MM.1S (cell line): Measurements from ENCODE around the gene ANKRD6.

Experiments
- DNase-seq: peaks from one replicate; pipeline ENCODE4 v3.0.0-alpha.2; 2015
- H2AFZ ChIP-seq: fragments of 300-600 bp; sonication (generic); 2 replicates; pipeline ENCODE4 v1.6.0; 2016; ENCODE audit warnings: antibody characterized with exemption, low read length
- H3F3A ChIP-seq: fragments of 300-600 bp; sonication (generic); 2 replicates; pipeline ENCODE4 v1.6.1; 2016; ENCODE audit warnings: mild to moderate bottlenecking, antibody characterized with exemption, low read length, moderate library complexity, mixed read lengths; ENCODE audit not compliant: insufficient read depth
- H3K27ac ChIP-seq: fragments of 300-600 bp; sonication (generic); 2 replicates; pipeline ENCODE4 v1.5.1; 2016; ENCODE audit warnings: mild to moderate bottlenecking, low read length
- H3K27me3 ChIP-seq: fragments of 300-600 bp; sonication (generic); replicated peaks from 2 replicates; pipeline ENCODE4 v1.6.0; 2016; ENCODE audit warnings: low read length; ENCODE audit not compliant: insufficient read depth
- H3K36me3 ChIP-seq: fragments of 300-600 bp; sonication (generic); replicated peaks from 2 replicates; pipeline ENCODE4 v1.6.1; 2016; ENCODE audit warnings: mild to moderate bottlenecking, low read length, mixed read lengths; ENCODE audit not compliant: insufficient read depth
- H3K4me1 ChIP-seq: fragments of 300-600 bp; sonication (generic); 2 replicates; pipeline ENCODE4 v1.6.1; 2016; ENCODE audit warnings: low read length, mixed read lengths
- H3K4me2 ChIP-seq: fragments of 300-600 bp; sonication (generic); 2 replicates; pipeline ENCODE4 v1.6.0; 2016; ENCODE audit warnings: low read depth, low read length
- H3K4me3 ChIP-seq: fragments of 300-600 bp; sonication (generic); 2 replicates; pipeline ENCODE4 v1.5.1; 2016; ENCODE audit warnings: low read length, mixed read lengths
- H3K79me2 ChIP-seq: fragments of 300-600 bp; sonication (generic); 2 replicates; pipeline ENCODE4 v1.6.1; 2016; ENCODE audit warnings: mixed run types, low read length, mixed read lengths
- H3K9ac ChIP-seq: fragments of 300-600 bp; sonication (generic); 2 replicates; pipeline ENCODE4 v1.6.1; 2016; ENCODE audit warnings: low read length, mixed read lengths
- H3K9me2 ChIP-seq: fragments of 300-600 bp; sonication (generic); replicated peaks from 2 replicates; pipeline ENCODE4 v1.6.1; 2016; ENCODE audit warnings: mild to moderate bottlenecking, low read length, mixed read lengths; ENCODE audit not compliant: insufficient read depth
- H3K9me3 ChIP-seq: fragments of 300-600 bp; sonication (generic); replicated peaks from 2 replicates; pipeline ENCODE4 v1.6.1; 2016; ENCODE audit warnings: mild to moderate bottlenecking, low read length, mixed read lengths; ENCODE audit not compliant: insufficient read depth
- H4K20me1 ChIP-seq: fragments of 300-600 bp; sonication (generic); 2 replicates; pipeline ENCODE4 v1.6.1; 2016; ENCODE audit warnings: mild to moderate bottlenecking, low read length, moderate library complexity, mixed read lengths; ENCODE audit not compliant: insufficient read depth
- EZH2 ChIP-seq: fragments of 300-600 bp; sonication (generic); optimal IDR thresholded peaks from 2 replicates; pipeline ENCODE3; 2017; ENCODE audit warnings: low read depth, mild to moderate bottlenecking, antibody characterized with exemption, low read length, mixed read lengths
- EZH2phosphoT487 ChIP-seq: fragments of 300-600 bp; sonication (generic); IDR thresholded peaks from 2 replicates; pipeline ENCODE4 v1.6.1; 2018; ENCODE audit warnings: antibody characterized with exemption, low read length
- TF ChIP-seq, protein P1 (sequence below): fragments of 300-600 bp; sonication (generic); IDR thresholded peaks from 2 replicates; pipeline ENCODE4 v1.5.1; 2016; ENCODE audit warnings: antibody characterized with exemption, low read length, mixed read lengths

The ANKRD6 gene

DNA sequence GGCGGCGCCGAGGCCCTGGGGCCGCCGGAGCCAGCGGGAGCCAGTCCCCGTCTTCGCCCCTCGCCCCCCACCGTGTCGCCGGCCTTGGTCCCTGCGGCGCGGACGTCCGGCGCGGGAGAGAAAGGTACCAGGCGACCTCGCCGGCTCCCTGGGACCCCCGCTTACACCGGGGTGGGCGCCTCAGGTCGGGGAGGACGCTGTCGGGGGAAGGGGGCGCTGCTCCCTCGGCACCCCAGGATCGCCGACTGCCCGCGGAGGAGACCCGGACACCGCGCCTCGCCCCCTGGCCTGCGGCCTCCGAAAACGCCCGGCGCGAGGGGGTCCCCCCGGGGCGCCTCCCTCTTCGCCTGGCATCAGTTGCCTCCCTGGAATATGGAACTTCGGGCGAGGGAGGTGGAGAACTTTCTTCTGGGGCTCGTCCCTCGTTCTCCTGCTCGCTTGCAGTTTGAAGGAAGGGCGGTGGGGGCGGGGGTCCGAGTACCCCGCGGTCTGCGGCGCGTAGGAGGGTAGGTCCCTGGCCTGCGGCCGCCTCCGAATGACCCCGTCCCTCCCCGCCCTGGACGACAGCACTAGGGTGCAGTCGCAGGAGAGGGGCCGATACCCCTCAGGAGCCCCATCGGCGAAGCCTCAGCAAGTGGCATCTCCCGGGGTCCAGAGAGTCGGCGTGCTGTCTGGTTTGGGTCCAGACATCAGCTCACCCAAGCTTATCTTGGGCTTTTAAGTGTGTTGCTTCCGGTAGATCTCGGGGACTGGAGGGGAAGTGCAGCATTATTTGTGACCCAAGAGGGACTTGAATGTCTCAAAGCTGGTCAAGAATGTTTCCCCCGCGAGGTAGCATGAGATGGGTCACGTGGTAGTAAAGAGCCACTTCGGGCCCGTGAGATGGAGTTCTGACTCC is 549 bp downstream of the ANKRD6 start:
- Histone ChIP-seq H3K79me2 (no peaks in the 10 kb centered on the region), H3K4me3 (peak overlapping the region; percentile 74), H3F3A (no peaks in the 10 kb centered on the region), H3K9me3 (no peaks in the 10 kb centered on the region), H3K4me1 (0 out of 2 replicates have a peak, but pooled peaks cover 5% of the 10 kb centered on the region), H4K20me1 (no peaks in the 10 kb centered on the region), H3K4me2 (peak overlapping the region; percentile 86), H2AFZ (peak overlapping the region; percentile 89), H3K9ac (peak overlapping the region; percentile 47; the same call in 1 of the 2 replicates), H3K36me3 (no peaks in the 10 kb centered on the region), H3K27me3 (no peaks in the 10 kb centered on the region), H3K27ac (no peak overlapping the region), H3K9me2 (no peaks in the 10 kb centered on the region)
- TF ChIP-seq, protein P1, sequence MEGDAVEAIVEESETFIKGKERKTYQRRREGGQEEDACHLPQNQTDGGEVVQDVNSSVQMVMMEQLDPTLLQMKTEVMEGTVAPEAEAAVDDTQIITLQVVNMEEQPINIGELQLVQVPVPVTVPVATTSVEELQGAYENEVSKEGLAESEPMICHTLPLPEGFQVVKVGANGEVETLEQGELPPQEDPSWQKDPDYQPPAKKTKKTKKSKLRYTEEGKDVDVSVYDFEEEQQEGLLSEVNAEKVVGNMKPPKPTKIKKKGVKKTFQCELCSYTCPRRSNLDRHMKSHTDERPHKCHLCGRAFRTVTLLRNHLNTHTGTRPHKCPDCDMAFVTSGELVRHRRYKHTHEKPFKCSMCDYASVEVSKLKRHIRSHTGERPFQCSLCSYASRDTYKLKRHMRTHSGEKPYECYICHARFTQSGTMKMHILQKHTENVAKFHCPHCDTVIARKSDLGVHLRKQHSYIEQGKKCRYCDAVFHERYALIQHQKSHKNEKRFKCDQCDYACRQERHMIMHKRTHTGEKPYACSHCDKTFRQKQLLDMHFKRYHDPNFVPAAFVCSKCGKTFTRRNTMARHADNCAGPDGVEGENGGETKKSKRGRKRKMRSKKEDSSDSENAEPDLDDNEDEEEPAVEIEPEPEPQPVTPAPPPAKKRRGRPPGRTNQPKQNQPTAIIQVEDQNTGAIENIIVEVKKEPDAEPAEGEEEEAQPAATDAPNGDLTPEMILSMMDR = no peak
- TF ChIP-seq EZH2 (no peak), EZH2phosphoT487 (no peak)
- DNase-seq = peak; percentile 36

DNA sequence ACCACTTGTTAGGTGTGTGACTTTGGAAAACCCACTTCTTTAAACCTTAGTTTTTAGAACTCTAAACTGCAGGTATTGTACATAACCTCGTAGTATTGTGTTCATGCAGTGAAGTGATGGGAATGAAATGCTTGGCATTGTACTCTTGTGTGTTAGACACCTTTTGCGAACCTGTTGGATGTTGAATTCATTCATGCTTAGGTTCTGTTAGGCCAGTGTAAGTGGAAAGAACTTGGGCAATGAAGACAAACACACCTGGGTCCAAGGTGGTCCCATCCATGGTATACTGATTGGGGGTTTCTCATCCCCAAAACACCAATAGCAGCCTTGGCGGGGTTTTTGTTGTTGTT is 1.2 kb downstream of the ANKRD6 start:
- H2AFZ ChIP-seq = no peak overlapping the region

DNA sequence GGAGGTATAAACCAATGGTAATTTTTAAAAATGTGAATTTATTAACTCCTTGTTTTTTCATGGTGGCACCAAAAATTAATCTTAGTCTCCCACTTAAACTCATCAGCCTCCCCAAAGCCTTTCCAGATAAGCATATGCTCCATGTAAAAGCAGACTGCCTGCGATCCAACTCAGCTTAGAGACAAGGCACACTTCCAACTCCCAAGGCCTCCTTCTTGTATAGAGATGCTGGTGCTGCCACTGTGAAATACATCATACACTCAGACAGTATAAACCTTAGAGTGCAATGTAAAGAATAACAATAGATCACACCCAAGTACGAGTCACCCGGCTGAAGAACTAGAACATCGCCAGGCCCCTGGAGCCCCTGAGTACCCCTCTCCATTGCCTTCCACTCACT is 2.0 kb downstream of the ANKRD6 start:
- Histone ChIP-seq H3K4me1 (0 out of 2 replicates have a peak, but pooled peaks cover 5% of the 10 kb centered on the region), H3K4me2 (no peak overlapping the region), H2AFZ (no peak overlapping the region), H3K27ac (no peak overlapping the region), H3F3A (no peaks in the 10 kb centered on the region), H3K27me3 (no peaks in the 10 kb centered on the region), H3K9me2 (no peaks in the 10 kb centered on the region), H3K9ac (no peak overlapping the region), H3K79me2 (no peaks in the 10 kb centered on the region), H4K20me1 (no peaks in the 10 kb centered on the region), H3K4me3 (no peak overlapping the region), H3K9me3 (no peaks in the 10 kb centered on the region), H3K36me3 (no peaks in the 10 kb centered on the region)
- DNase-seq = no peak
- TF ChIP-seq, protein P1 = no peak
- TF ChIP-seq EZH2 (no peak), EZH2phosphoT487 (no peak)

More for the DNA sequence above, 1.2 kb downstream of the ANKRD6 start:
- 0 out of 2 replicates have a peak, but pooled peaks cover 5% of the 10 kb centered on the region for H3K4me1 ChIP-seq
- H3K4me2 ChIP-seq = peak overlapping the region; percentile 86; the same call in 1 of the 2 replicates
- no peaks in the 10 kb centered on the region for H3K79me2 ChIP-seq
- TF ChIP-seq EZH2phosphoT487 = no peak
- TF ChIP-seq EZH2 = no peak
- TF ChIP-seq, protein P1 = no peak
- no peak overlapping the region for H3K27ac ChIP-seq
- H3K27me3 ChIP-seq = no peaks in the 10 kb centered on the region
- no peaks in the 10 kb centered on the region for H3K9me3 ChIP-seq
- H3F3A ChIP-seq = no peaks in the 10 kb centered on the region
- H3K9me2 ChIP-seq = no peaks in the 10 kb centered on the region
- no peak for DNase-seq
- no peak overlapping the region for H3K4me3 ChIP-seq
- H3K36me3 ChIP-seq = no peaks in the 10 kb centered on the region
- H3K9ac ChIP-seq = no peak overlapping the region
- H4K20me1 ChIP-seq = no peaks in the 10 kb centered on the region
